HEK293 (cell line): ENCODE data around the gene PTGFRN.
"Not testable (repeated sequence)": the region's sequence is repeated elsewhere in the genome, so short reads cannot be mapped to it uniquely, and the experiment has no call there.

ENCODE experiments used
- CTCF ChIA-PET: fragments of 350-600 bp; formaldehyde crosslinking; extraction: SDS; loops from one replicate; lab custom pipeline; 2021; ENCODE audit warnings: antibody characterized with exemption; lab: Yijun Ruan, JAX
- POLR2A ChIA-PET: fragments of 300-600 bp; formaldehyde crosslinking; extraction: SDS; loops from one replicate; lab custom pipeline; 2020; ENCODE audit warnings: antibody characterized with exemption, inconsistent platforms; lab: Yijun Ruan, JAX
- H3K27ac ChIP-seq: fragments of 200-500 bp; sonication (Bioruptor generic); 2 replicates; pipeline ENCODE4 v1.5.1; 2014; ENCODE audit warnings: low read depth, low read length, control low read depth, inconsistent platforms; ENCODE audit errors: extremely low read depth
- H3K36me3 ChIP-seq, 2 experiments: fragments of 200-500 bp in 1 of 2; sonication (Bioruptor generic) in 1 of 2; 1 replicate in 1 of 2; 2 replicates in 1 of 2; pipeline ENCODE4 v1.5.1; 2014 to 2017; ENCODE audit warnings: inconsistent platforms in 2 of 2, low read length in 2 of 2; ENCODE audit not compliant: control insufficient read depth in 2 of 2, insufficient read depth in 1 of 2
- H3K4me1 ChIP-seq: fragments of 200-500 bp; sonication (Bioruptor generic); 2 replicates; pipeline ENCODE4 v1.5.1; 2014; ENCODE audit warnings: mild to moderate bottlenecking, low read length, inconsistent platforms; ENCODE audit not compliant: control insufficient read depth, insufficient read depth
- H3K4me3 ChIP-seq: 2 replicates; pipeline ENCODE4 v1.5.1; 2011; ENCODE audit warnings: low read depth, mild to moderate bottlenecking, control low read depth, low read length, moderate library complexity
- H3K9me3 ChIP-seq: fragments of 200-500 bp; sonication (Bioruptor generic); 2 replicates; pipeline ENCODE4 v1.5.1; 2014; ENCODE audit warnings: low read depth, low read length, inconsistent platforms; ENCODE audit not compliant: control insufficient read depth, insufficient read depth
- OSR2 ChIP-seq: fragments of 450-650 bp; formaldehyde crosslinking; IDR thresholded peaks from 2 replicates; pipeline ENCODE4 v1.5.1; 2016; ENCODE audit warnings: missing biosample characterization, missing genetic modification characterization
- ZBTB44 ChIP-seq: fragments of 450-650 bp; IDR thresholded peaks from 2 replicates; pipeline ENCODE4 v1.5.1; 2018; ENCODE audit warnings: missing biosample characterization, mild to moderate bottlenecking, missing genetic modification characterization
- ZBTB48 ChIP-seq: fragments of 450-650 bp; formaldehyde crosslinking; IDR thresholded peaks from 2 replicates; pipeline ENCODE4 v1.5.1; 2016; ENCODE audit warnings: missing biosample characterization, missing genetic modification characterization
- ZBTB49 ChIP-seq: fragments of 450-650 bp; formaldehyde crosslinking; IDR thresholded peaks from 2 replicates; pipeline ENCODE4 v1.5.1; 2016; ENCODE audit warnings: missing biosample characterization, missing genetic modification characterization, low read depth
- ZEB2 ChIP-seq: fragments of 450-650 bp; formaldehyde crosslinking; IDR thresholded peaks from 2 replicates; pipeline ENCODE4 v1.5.1; 2016; ENCODE audit warnings: missing biosample characterization, missing genetic modification characterization
- ZNF114 ChIP-seq: fragments of 450-650 bp; formaldehyde crosslinking; IDR thresholded peaks from 2 replicates; pipeline ENCODE4 v1.5.0; 2017; ENCODE audit warnings: missing biosample characterization, missing genetic modification characterization
- ZNF335 ChIP-seq: fragments of 450-650 bp; formaldehyde crosslinking; conservative IDR thresholded peaks from 2 replicates; pipeline ENCODE4 v1.5.1; 2016; ENCODE audit warnings: missing biosample characterization, missing genetic modification characterization
- ZNF404 ChIP-seq: fragments of 450-650 bp; formaldehyde crosslinking; IDR thresholded peaks from 2 replicates; pipeline ENCODE4 v1.5.1; 2017; ENCODE audit warnings: missing biosample characterization, missing genetic modification characterization
- ZNF600 ChIP-seq: fragments of 450-650 bp; formaldehyde crosslinking; IDR thresholded peaks from 2 replicates; pipeline ENCODE4 v1.5.1; 2016; ENCODE audit warnings: missing biosample characterization, missing genetic modification characterization
- ZNF624 ChIP-seq: fragments of 450-650 bp; formaldehyde crosslinking; IDR thresholded peaks from 2 replicates; pipeline ENCODE4 v1.5.1; 2017; ENCODE audit warnings: missing biosample characterization, missing genetic modification characterization

Gene PTGFRN

GRCh38 chr1:116909512-116910378 is at the start of gene PTGFRN (continued):
- TF ChIP-seq ZNF335 (tag by site-specific recombination), result peak; percentile 41
- TF ChIP-seq ZBTB44 (tag by site-specific recombination), result no peak
- TF ChIP-seq, all 188 proteins: peak for 58

- H3K4me1 ChIP-seq, POLR2A ChIA-PET, CTCF ChIA-PET, H3K4me3 ChIP-seq, H3K9me3 ChIP-seq, H3K36me3 ChIP-seq, H3K27ac ChIP-seq: not testable (repeated sequence)
Observed at GRCh38 chr1:116860167-116860566, 49.5 kb upstream of the PTGFRN start.

- H3K4me1 ChIP-seq, result peaks cover 2% of the 10 kb centered on the region; the same call in 1 of the 2 replicates
- H3K4me3 ChIP-seq, result no peak overlapping the region
- CTCF ChIA-PET, result no interaction called here
- no peak for TF ChIP-seq ZNF114
- TF ChIP-seq ZNF624 (tag by site-specific recombination), result no peak
- TF ChIP-seq ZBTB49 (tag by site-specific recombination), result no peak
- no peak for TF ChIP-seq OSR2 (tag by site-specific recombination)
- TF ChIP-seq ZBTB48 (tag by site-specific recombination), result no peak
- TF ChIP-seq ZNF404 (tag by site-specific recombination), result no peak
- TF ChIP-seq ZEB2 (tag by site-specific recombination), result no peak
- TF ChIP-seq, all 188 proteins: peak for 0
- no peaks in the 10 kb centered on the region for H3K9me3 ChIP-seq
- H3K27ac ChIP-seq, result no peak overlapping the region
- no peaks in the 10 kb centered on the region for H3K36me3 ChIP-seq
- POLR2A ChIA-PET, result no interaction called here
Observed at GRCh38 chr1:116861137-116861536, 48.6 kb upstream of the PTGFRN start.

- H3K9me3 ChIP-seq, H3K27ac ChIP-seq, H3K4me3 ChIP-seq, H3K4me1 ChIP-seq, CTCF ChIA-PET, POLR2A ChIA-PET, H3K36me3 ChIP-seq: not testable (repeated sequence)
Observed at GRCh38 chr1:116863031-116863430, 46.7 kb upstream of the PTGFRN start.

- H3K27ac ChIP-seq, H3K4me3 ChIP-seq, CTCF ChIA-PET, H3K36me3 ChIP-seq, POLR2A ChIA-PET, H3K4me1 ChIP-seq, H3K9me3 ChIP-seq: not testable (repeated sequence)
- TF ChIP-seq ZNF600 (tag by site-specific recombination), result peak; percentile 99
Observed at GRCh38 chr1:116866478-116866877, 43.2 kb upstream of the PTGFRN start.
